HG03460 (cell line): ENCODE results near the gene RERE.

Experiments
- ATAC-seq: cut with Tn5 transposase; IDR thresholded peaks from one replicate; pipeline ENCODE4 v1.9.1; 2021; ENCODE audit not compliant: unreplicated experiment

Gene RERE

GRCh38 chr1:8670371-8670818 lies 147.0 kb downstream of the RERE start:
- ATAC-seq, result no peak

DNA sequence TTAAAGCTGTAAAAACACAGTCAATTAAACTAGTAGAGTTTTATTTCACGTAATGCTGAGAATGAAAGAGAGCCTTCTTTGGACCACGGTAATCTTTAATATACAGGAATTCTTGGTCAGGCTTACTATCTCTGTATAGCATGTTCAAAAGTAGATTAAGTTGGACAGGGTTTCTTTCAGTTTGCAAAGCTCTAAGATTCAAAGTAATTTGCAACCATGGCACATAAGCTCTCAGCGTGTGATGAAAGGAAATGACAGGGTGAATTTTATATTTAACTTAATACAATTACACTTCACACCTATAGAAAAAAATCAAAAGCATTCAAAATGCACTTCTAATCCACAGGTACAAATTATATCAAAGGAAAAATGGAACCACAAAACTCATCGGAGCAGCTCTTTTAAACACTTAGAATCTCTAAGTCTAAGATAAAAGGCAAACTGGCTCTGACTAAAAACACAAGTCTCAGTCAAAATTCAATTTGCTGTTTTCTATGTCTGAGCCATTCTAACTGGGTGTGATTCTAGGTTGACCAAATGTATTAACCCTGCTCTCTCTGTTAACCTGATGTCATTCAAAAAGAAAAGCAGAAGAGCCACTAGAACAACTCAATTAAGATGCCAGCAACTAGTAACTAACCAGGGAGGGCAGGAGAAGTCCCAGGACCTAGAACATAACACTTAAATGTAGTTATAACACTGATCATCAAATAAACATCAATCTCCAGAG lies 147.7 kb downstream of the RERE start:
- ATAC-seq, result no peak

- no peak for ATAC-seq
Observed at GRCh38 chr1:8667869-8668594, 149.4 kb downstream of the RERE start.

DNA sequence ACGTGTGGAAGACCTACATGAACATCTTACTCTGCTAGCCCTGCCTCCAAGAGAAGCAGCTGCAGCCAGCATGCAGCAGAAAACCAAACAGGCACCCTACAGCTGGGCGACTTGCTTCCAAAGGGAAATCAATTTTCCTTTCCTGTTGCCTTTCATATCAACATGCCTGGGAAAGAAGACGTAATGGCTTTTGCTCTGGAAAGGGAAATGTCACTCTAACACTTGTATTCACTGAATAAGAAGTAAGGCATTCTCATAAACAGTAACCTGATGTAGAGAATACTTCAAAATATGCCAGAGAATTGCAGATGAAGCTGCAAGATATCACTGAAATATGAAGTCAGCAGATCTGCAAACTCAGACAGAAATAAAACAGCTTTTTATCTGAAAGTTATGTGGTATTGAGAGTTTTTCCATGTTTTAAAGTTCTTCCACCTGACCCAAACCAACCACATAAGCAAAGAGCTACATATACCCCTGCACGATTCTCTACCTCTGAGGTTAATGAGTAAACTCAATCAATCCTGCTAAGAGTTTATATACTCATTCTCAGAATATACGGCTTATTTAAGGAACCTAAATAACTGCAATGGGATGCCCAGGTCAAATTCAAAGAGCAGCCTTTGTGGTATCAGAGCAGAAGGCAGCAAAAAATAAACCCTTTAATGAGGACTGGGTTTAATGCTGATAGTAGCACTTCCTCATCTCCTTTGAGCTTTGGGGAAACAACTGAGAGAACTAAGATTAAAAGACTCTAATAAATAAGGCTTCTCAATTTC lies 150.9 kb downstream of the RERE start:
- no peak for ATAC-seq

- no peak for ATAC-seq
Observed at GRCh38 chr1:8665833-8666232, 151.6 kb downstream of the RERE start.

DNA sequence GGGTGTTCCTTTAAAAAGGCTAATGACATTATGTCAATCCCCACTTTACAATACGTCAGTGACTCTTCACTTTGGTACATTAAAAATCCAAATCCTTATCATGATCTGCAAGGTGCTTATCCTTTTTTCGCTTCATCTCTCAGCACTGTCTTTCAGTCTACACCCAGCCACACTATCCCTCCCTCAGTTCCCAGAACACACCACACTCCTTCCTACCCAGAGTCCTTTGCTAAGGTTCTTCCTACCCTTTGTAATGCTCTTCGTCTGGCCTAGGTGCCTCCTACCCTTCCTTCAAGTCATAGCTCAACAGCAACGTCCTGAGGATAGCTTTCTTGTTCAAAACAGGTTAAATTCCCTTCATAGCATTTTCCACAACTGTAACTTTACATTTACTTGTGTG lies 152.6 kb downstream of the RERE start:
- ATAC-seq, result no peak

DNA sequence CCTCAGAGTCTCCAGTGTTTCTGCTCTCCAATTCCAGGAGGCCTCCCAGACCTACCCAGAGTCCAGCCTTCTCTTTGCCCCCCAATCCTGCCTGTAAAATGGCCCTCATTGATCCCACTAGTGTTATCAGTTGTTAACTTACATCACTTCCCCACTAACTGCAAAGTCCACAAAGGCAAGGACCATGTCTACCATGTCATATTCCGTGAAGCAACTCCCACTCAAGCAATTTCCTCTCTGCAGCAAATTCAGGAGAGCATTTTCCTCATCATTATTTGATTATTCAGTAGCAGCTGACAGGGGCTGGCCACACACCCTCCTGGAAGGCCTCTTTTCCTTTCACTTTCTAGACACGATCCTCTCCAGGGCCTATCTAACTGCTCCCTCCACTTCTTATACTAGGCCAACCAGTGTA lies 153.5 kb downstream of the RERE start:
- ATAC-seq, result no peak

- no peak for ATAC-seq
Observed at GRCh38 chr1:8663090-8663802, 154.2 kb downstream of the RERE start.

GRCh38 chr1:8662380-8663072 lies 154.9 kb downstream of the RERE start:
- no peak for ATAC-seq

DNA sequence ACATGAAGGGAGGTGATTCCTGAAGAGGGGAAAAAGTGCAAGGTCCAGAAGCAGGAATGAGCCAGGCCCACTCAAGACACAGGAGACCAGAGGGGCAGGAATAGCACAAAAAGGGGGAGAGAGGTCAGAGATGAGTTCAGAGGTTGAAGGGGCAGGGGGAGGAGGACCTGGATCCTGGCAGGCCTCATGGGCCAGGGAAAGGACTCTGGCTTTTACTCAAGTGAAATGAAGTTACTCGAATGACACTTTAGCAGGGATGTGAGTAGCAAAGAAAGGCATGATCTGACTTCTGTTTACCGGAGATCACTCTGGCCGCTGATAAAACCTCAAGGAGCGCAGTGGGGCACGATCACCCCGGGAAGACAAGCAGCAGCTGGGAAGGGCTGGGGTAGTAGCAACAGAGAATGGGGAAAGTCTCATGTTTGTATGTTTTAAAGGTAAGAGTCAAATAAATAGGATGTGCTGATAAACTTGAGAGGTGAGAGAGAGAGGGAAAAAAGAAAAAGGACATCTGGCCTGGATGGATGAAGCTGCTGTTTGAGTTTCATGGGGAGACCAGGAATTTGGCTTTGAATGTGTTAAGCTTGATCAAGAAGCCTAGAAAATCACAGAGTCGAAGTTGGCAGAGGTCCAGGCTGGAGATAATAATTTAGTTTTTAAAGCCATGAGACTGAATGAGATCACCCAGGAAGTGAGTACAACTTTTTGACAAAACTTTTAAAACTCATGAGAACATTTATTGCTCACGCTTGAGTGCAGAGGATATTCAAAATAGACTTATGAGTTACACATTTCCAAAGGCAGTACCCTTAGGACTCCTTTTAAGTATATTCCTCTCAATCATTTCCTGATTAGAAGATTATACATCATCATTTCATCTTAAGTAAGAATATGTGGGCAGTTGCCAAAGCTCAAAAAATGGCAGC lies 156.0 kb downstream of the RERE start:
- ATAC-seq, result peak; percentile 35

DNA sequence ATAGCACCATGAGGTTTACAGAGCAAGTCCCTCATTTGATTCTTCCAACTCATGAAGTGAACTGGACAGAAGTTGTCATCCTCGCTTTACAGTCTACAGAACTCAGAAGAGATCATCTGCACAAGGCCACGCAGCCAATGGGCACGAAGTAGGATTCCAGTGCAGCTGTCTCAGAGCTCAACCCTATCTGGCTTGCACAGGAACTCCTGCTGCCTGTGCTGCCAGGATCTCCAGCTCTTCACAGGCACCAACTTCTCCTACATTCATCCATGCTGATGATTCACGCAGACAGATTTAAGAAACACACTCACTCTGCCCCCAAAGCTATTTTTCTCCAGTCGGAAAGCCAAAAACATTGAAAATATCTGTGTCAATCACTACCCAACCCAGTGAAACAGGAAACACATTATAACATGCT lies 157.0 kb downstream of the RERE start:
- ATAC-seq, result no peak

DNA sequence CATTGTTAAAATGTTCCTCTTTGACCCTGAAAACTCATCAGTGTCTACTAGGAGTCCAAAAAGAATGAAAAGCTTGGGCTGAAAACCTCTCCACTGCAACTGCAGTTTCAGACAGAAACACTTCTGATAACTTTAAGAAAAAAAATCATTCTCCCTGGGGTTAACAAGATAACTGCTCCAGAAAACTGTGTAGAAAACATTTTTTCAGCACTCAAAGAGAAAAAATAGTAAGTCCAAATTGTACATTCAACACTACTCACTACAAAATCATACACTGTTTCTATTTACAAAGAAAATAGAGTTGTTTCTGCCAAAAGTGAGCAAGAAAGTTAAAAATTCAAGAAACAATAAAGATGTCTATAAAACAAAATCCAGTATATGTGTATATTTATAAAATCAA lies 157.8 kb downstream of the RERE start:
- ATAC-seq, result no peak

- ATAC-seq, result no peak
Observed at GRCh38 chr1:8653878-8654277, 163.6 kb downstream of the RERE start.

GRCh38 chr1:8652467-8653046 lies 164.9 kb downstream of the RERE start:
- ATAC-seq, result no peak

DNA sequence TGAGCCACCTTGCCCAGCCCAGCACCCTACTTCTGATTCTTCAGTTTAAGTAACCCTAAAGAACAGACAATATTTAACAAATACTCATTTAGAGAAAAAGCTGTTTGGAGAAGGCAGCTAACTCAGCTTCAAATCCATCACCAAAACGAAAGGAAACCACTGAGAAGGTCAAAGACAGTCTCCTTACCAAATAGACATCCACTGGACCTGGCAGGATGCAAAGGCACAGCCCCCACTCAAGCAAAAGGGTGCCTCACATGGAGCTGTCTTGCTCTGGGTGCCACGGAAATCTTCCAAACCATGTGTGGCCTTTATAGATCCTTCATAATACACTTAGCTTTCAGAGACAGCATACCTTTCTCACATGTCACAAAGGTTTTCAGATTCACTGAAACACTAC lies 165.5 kb downstream of the RERE start:
- no peak for ATAC-seq

- ATAC-seq, result no peak
Observed at GRCh38 chr1:8651236-8651890, 166.1 kb downstream of the RERE start.

DNA sequence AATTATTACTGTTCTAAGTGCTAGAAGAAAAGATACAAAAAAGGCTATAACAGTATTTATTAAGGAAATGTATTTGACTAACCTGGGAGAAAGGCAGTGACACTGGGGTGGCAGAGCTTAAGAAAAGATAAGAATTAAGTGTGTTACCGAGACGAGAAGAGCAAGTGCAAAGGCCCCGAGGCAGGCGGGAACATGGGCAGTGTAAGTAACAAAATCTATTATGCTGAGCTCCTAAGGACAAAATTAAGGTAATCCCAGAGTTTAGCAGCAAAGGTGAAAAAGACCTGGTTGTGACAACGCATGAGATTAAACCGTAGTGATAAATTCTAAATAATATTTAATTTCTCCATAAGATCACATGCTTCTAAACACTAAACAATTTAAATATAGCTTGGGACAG lies 167.6 kb downstream of the RERE start:
- ATAC-seq, result no peak

GRCh38 chr1:8649027-8649426 lies 168.4 kb downstream of the RERE start:
- ATAC-seq, result peak; percentile 41

- no peak for ATAC-seq
Observed at GRCh38 chr1:8646996-8647395, 170.4 kb downstream of the RERE start.
